Choroid plexus epithelial cell (primary cell): Measurements from ENCODE around the gene PGAP6.

Source experiments
- DNase-seq: peaks from one replicate; pipeline ENCODE4 v3.0.0-alpha.2; 2010; ENCODE audit warnings: low read depth
- H3K4me3 ChIP-seq: 2 replicates; pipeline ENCODE4 v1.5.1; 2011; ENCODE audit warnings: low read depth, mild to moderate bottlenecking, control low read depth, low read length, moderate library complexity
- CTCF ChIP-seq: conservative IDR thresholded peaks from 2 replicates; pipeline ENCODE4 v1.5.1; 2011; ENCODE audit warnings: low read depth, mild to moderate bottlenecking, control low read depth, inconsistent platforms, low read length, moderate library complexity

Gene PGAP6

GRCh38 chr16:361872-362701 is 19.7 kb downstream of the PGAP6 start:
- TF ChIP-seq CTCF, result peak; percentile 85
- no peak overlapping the region for H3K4me3 ChIP-seq
- peak; percentile 80 for DNase-seq

GRCh38 chr16:361341-361871 is 20.4 kb downstream of the PGAP6 start:
- DNase-seq, result no peak
- TF ChIP-seq CTCF, result no peak
- no peak overlapping the region for H3K4me3 ChIP-seq

- no peak for DNase-seq
- no peak for TF ChIP-seq CTCF
- no peak overlapping the region for H3K4me3 ChIP-seq
Observed at GRCh38 chr16:360698-361336, 21.0 kb downstream of the PGAP6 start.

- no peak overlapping the region for H3K4me3 ChIP-seq
- no peak for DNase-seq
- no peak for TF ChIP-seq CTCF
Observed at GRCh38 chr16:359871-360697, 21.7 kb downstream of the PGAP6 start.

GRCh38 chr16:359067-359763 is 22.6 kb downstream of the PGAP6 start:
- no peak for DNase-seq
- H3K4me3 ChIP-seq, result no peak overlapping the region
- TF ChIP-seq CTCF, result no peak

- DNase-seq, result no peak
- TF ChIP-seq CTCF, result no peak
- H3K4me3 ChIP-seq, result no peak overlapping the region
Observed at GRCh38 chr16:356741-357140, 25.0 kb downstream of the PGAP6 start.
